Testis (tissue), 3 donors: ENCODE results near the gene EGFR. TPM values are rescaled to one million over a fixed set of nuclear protein-coding genes. Genes with fewer than 3 reads are reported as not detected.
A peak's percentile ranks its signal among the peaks of the same experiment; 100 is the strongest.

Experiments used
- DNase-seq: peaks from one replicate; pipeline ENCODE4 v3.0.0-alpha.2; 2019
- H3K27ac ChIP-seq, 2 donors: fragments of 200-600 bp; sonication (generic); one replicate each; pipeline ENCODE4 v1.5.1; 2019
- H3K27me3 ChIP-seq: fragments of 200-600 bp; sonication (generic); one replicate; pipeline ENCODE4 v1.5.1; 2019
- H3K36me3 ChIP-seq: fragments of 200-600 bp; sonication (generic); one replicate; pipeline ENCODE4 v1.5.1; 2017; ENCODE audit warnings: low read depth; ENCODE audit errors: missing control alignments
- H3K4me1 ChIP-seq: fragments of 200-600 bp; sonication (generic); one replicate; pipeline ENCODE4 v1.5.1; 2019
- H3K4me3 ChIP-seq, 2 donors: fragments of 200-600 bp; sonication (generic); one replicate each; pipeline ENCODE4 v1.5.1; 2017 to 2019
- H3K9me3 ChIP-seq: fragments of 200-600 bp; sonication (generic); one replicate; pipeline ENCODE4 v1.5.1; 2017
- CTCF ChIP-seq, 3 experiments: fragments of 450-650 bp in 2 of 3; fragments of 200-600 bp in 1 of 3; sonication (generic) in 1 of 3; IDR thresholded peaks; one replicate each; pipeline ENCODE4 v1.5.1; 2016 to 2019; ENCODE audit warnings: antibody characterized with exemption in 3 of 3, mild to moderate bottlenecking in 2 of 3, moderate library complexity in 1 of 3
- POLR2A ChIP-seq: fragments of 450-650 bp; IDR thresholded peaks from one replicate; pipeline ENCODE4 v1.6.1; 2017; ENCODE audit warnings: antibody characterized with exemption, mild to moderate bottlenecking, moderate library complexity
- WGBS, 2 donors: methylation state at CpG; one replicate each; pipeline ENCODE4 v1.1.5; 2018; 5-methylcytosine and 5-hydroxymethylcytosine counted together
- intact Hi-C: fragments of 100-400 bp; cut with DNase I; formaldehyde crosslinking; loops from one replicate; pipeline ENCODE4 v1.15.1; 2023; ENCODE audit warnings: low total_unique reads
- polyA plus RNA-seq: library from polyadenylated mRNA; stranded (reverse); fragments of 350-450 nt; fragmentation: Illumina TruSeq; extraction: RNeasy Lipid Tissue Mini Kit (QIAGEN cat#74804); gene quantifications from one replicate; pipeline ENCODE4 v1.2.3, GENCODE V29; 2014; ENCODE audit warnings: low read depth, low replicate concordance; ENCODE audit not compliant: insufficient read depth
- total RNA-seq, 2 donors: library from RNA; depleted of rRNA; stranded (reverse); fragments of >200 nt; gene quantifications; one replicate each; pipeline ENCODE4 v1.2.3, GENCODE V29; 2016

EGFR gene
- total and polyA plus RNA-seq, 3 donors from 2014 or later = 11.0 to 45.0 (median 18.2) TPM

GRCh38 chr7:55081472-55082227 lies 62.8 kb downstream of the EGFR start:
- intact Hi-C loops = no loop called here
- Histone ChIP-seq H3K27ac (peak overlapping the region in 1 of 2 donors; percentile 63), H3K36me3 (no peaks in the 10 kb centered on the region), H3K27me3 (no peaks in the 10 kb centered on the region), H3K4me1 (peaks cover 31% of the 10 kb centered on the region), H3K4me3 (no peak overlapping the region), H3K9me3 (no peaks in the 10 kb centered on the region)
- TF ChIP-seq CTCF (IDR thresholded peaks at IDR 0.05) (no peak), POLR2A (no peak)
- no peak for DNase-seq
- 59 to 66% methylated on average over 7 of the region's 7 CpGs for WGBS, 2 donors

- TF ChIP-seq CTCF (IDR thresholded peaks at IDR 0.05) = no peak
- TF ChIP-seq POLR2A = no peak
- no peak overlapping the region for H3K4me3 ChIP-seq
- H3K27me3 ChIP-seq = no peaks in the 10 kb centered on the region
- peak overlapping the region in 1 of 2 donors; percentile 63 for H3K27ac ChIP-seq
- DNase-seq = no peak
- H3K36me3 ChIP-seq = no peaks in the 10 kb centered on the region
- peaks cover 31% of the 10 kb centered on the region for H3K4me1 ChIP-seq
- no peaks in the 10 kb centered on the region for H3K9me3 ChIP-seq
- intact Hi-C loops = no loop called here
These were observed 63.4 kb downstream of the EGFR start for GRCh38 chr7:55082228-55082603.

GRCh38 chr7:55083206-55083605 lies 64.4 kb downstream of the EGFR start:
- no peak overlapping the region for H3K27ac ChIP-seq
- no peak for DNase-seq
- H3K9me3 ChIP-seq = no peaks in the 10 kb centered on the region
- no peaks in the 10 kb centered on the region for H3K27me3 ChIP-seq
- H3K4me1 ChIP-seq = peaks cover 31% of the 10 kb centered on the region
- WGBS, 2 donors = 91 to 94% methylated on average over 7 of the region's 7 CpGs
- TF ChIP-seq POLR2A (no peak), CTCF (IDR thresholded peaks at IDR 0.05) (no peak)
- no peak overlapping the region for H3K4me3 ChIP-seq
- intact Hi-C loops = no loop called here
- H3K36me3 ChIP-seq = no peaks in the 10 kb centered on the region

- WGBS, 2 donors = 94 to 100% methylated on average over 2 of the region's 2 CpGs
- no peak overlapping the region for H3K27ac ChIP-seq
- intact Hi-C loops = no loop called here
These were observed 65.5 kb downstream of the EGFR start for GRCh38 chr7:55084307-55084706.

More at GRCh38 chr7:55084307-55084706, 65.5 kb downstream of the EGFR start:
- H3K9me3 ChIP-seq = no peaks in the 10 kb centered on the region
- H3K27me3 ChIP-seq = no peaks in the 10 kb centered on the region
- H3K4me3 ChIP-seq = no peak overlapping the region
- TF ChIP-seq POLR2A (no peak), CTCF (IDR thresholded peaks at IDR 0.05) (no peak)
- DNase-seq = no peak
- H3K36me3 ChIP-seq = no peaks in the 10 kb centered on the region
- H3K4me1 ChIP-seq = peaks cover 22% of the 10 kb centered on the region
